Right renal cortex interstitium (tissue), 3 donors: ENCODE results near the gene PRRC2A. TPM values are rescaled to one million over a fixed set of nuclear protein-coding genes. Genes with fewer than 3 reads are reported as not detected.
A peak's percentile ranks its signal among the peaks of the same experiment; 100 is the strongest.
"Not testable (repeated sequence)": the region's sequence is repeated elsewhere in the genome, so short reads cannot be mapped to it uniquely, and the experiment has no call there.

Experiments
- DNase-seq, 3 donors: peaks; one replicate each; pipeline ENCODE4 v3.0.0-alpha.2; 2013; ENCODE audit warnings: low read depth in 3 of 3, low spot score in 2 of 3
- polyA plus RNA-seq, 3 donors: library from polyadenylated mRNA; unstranded; fragments of 120-200 nt; gene quantifications; one replicate each; pipeline ENCODE4 v1.2.1, GENCODE V29; 2013; ENCODE audit not compliant: insufficient read length in 3 of 3

Gene PRRC2A
- polyA plus RNA-seq, 3 donors = 131 to 142 (median 140) TPM

- no peak for DNase-seq
Measured at GRCh38 chr6:31585491-31585890, 35.0 kb upstream of the PRRC2A start.

GRCh38 chr6:31586008-31586407 is 34.5 kb upstream of the PRRC2A start, which contains the start of gene LST1:
LST1 (plus strand) TSS chr6:31586277; CDS start chr6:31587300, 1,023 bp downstream.
- no peak for DNase-seq

- DNase-seq = no peak
Measured at GRCh38 chr6:31586599-31587281, 33.8 kb upstream of the PRRC2A start.

GRCh38 chr6:31587791-31588777 is 32.4 kb upstream of the PRRC2A start:
- DNase-seq = no peak

GRCh38 chr6:31588871-31589650 is 31.5 kb upstream of the PRRC2A start:
- DNase-seq = no peak

- DNase-seq = not testable (repeated sequence)
Measured at GRCh38 chr6:31590691-31591090, 29.8 kb upstream of the PRRC2A start.

GRCh38 chr6:31592396-31592771 is 28.1 kb upstream of the PRRC2A start:
- DNase-seq = no peak

- no peak for DNase-seq
Measured at GRCh38 chr6:31597006-31597405, 23.5 kb upstream of the PRRC2A start.

- no peak for DNase-seq
Measured at GRCh38 chr6:31607317-31607716, 13.2 kb upstream of the PRRC2A start.

- DNase-seq = no peak
Measured at GRCh38 chr6:31609519-31610406, 10.8 kb upstream of the PRRC2A start.

- DNase-seq = no peak
Measured at GRCh38 chr6:31610968-31611367, 9.5 kb upstream of the PRRC2A start.

GRCh38 chr6:31614075-31614619 is 6.4 kb upstream of the PRRC2A start:
- no peak for DNase-seq

GRCh38 chr6:31614684-31615578 is 5.6 kb upstream of the PRRC2A start, which contains the start of gene AIF1:
AIF1 (plus strand) TSS chr6:31615234; CDS start chr6:31615330, 96 bp downstream.
- DNase-seq = no peak

GRCh38 chr6:31615748-31616147 is 4.8 kb upstream of the PRRC2A start:
- no peak for DNase-seq

- DNase-seq = no peak
Measured at GRCh38 chr6:31617010-31617409, 3.5 kb upstream of the PRRC2A start.

GRCh38 chr6:31619805-31620585 is 520 bp upstream of the PRRC2A start:
- peak; percentile 96 to 99 (median 98) for DNase-seq

- no peak for DNase-seq
Measured at GRCh38 chr6:31621320-31621939, 915 bp downstream of the PRRC2A start.
